Hepatocyte (in vitro differentiated cells): ENCODE measurements around the gene OXSR1.

Experiments used
- CTCF ChIP-seq: fragments of 200-600 bp; sonication (generic); IDR thresholded peaks from 2 replicates; pipeline ENCODE4 v1.5.1; 2016; ENCODE audit warnings: antibody characterized with exemption, mild to moderate bottlenecking; ENCODE audit not compliant: poor library complexity
- EZH2 ChIP-seq: fragments of 200-600 bp; sonication (generic); IDR thresholded peaks from 2 replicates; pipeline ENCODE4 v1.6.1; 2016; ENCODE audit warnings: antibody characterized with exemption, mild to moderate bottlenecking, borderline replicate concordance
- EZH2phosphoT487 ChIP-seq: fragments of 200-600 bp; sonication (generic); IDR thresholded peaks from one replicate; pipeline ENCODE4 v1.6.1; 2018; ENCODE audit warnings: antibody characterized with exemption, mild to moderate bottlenecking, low read depth, moderate library complexity; ENCODE audit not compliant: unreplicated experiment, severe bottlenecking

DNA sequence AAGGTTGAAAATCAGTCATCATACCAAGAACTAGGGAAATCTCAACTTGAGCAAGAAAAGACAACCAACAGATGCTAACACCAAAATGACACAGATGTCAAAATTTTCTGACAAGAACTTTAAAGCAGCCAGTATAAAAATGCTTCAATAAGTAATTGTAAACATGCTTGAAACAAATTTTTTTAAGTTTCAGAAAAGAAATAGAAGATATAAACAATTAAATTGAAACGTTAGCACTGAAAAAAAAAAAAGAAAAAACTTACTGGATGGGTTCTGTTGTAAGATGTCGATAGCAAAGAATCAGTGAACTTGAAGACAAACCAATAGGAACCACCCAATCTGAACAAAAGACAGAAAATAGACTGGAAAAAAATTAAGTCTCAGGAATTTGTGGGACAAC, 18.8 kb upstream of the OXSR1 start:
- no peak for TF ChIP-seq CTCF
- no peak for TF ChIP-seq EZH2
- TF ChIP-seq EZH2phosphoT487, result no peak
